Stimulated activated CD4-positive, alpha-beta T cell treated with anti-CD3 and anti-CD28 coated beads, Interleukin-4, amount 100 ng/mL, for 4 hours (primary cell): Measurements from ENCODE around the gene OR5D16.
"Not testable (repeated sequence)": the region's sequence is repeated elsewhere in the genome, so short reads cannot be mapped to it uniquely, and the experiment has no call there.

Experiments
- DNase-seq, 2 experiments: peaks; one replicate each; pipeline ENCODE4 v3.0.0-alpha.2; 2020

OR5D16 gene

GRCh38 chr11:55838452-55838851, at the start of gene OR5D16:
TSS of gene OR5D16 (plus strand) at chr11:55838752. CDS start at chr11:55838752, 0 bp downstream.
- DNase-seq: no peak

GRCh38 chr11:55791606-55792005, 46.9 kb upstream of the OR5D16 start:
- no peak for DNase-seq

GRCh38 chr11:55793321-55793720, 45.2 kb upstream of the OR5D16 start:
- no peak for DNase-seq

GRCh38 chr11:55795256-55795655, 43.3 kb upstream of the OR5D16 start, which contains the start of gene OR5D14:
TSS of gene OR5D14 (plus strand) at chr11:55795556. CDS start at chr11:55795556, 0 bp downstream.
- no peak for DNase-seq

- no peak for DNase-seq
Measured at GRCh38 chr11:55806248-55806647, 32.3 kb upstream of the OR5D16 start.

- no peak for DNase-seq
Measured at GRCh38 chr11:55811067-55811466, 27.5 kb upstream of the OR5D16 start, which contains the start of gene OR5L1. TSS of gene OR5L1 (plus strand) at chr11:55811367. CDS start at chr11:55811467, 100 bp downstream.

GRCh38 chr11:55819330-55819729, 19.2 kb upstream of the OR5D16 start, which contains the start of gene OR5D18:
TSS of gene OR5D18 (plus strand) at chr11:55819630. CDS start at chr11:55819630, 0 bp downstream.
- no peak for DNase-seq

GRCh38 chr11:55826919-55827318, 11.6 kb upstream of the OR5D16 start, which contains the start of gene OR5L2:
TSS of gene OR5L2 (plus strand) at chr11:55827219. CDS start at chr11:55827219, 0 bp downstream.
- DNase-seq: no peak

GRCh38 chr11:55847453-55847852, 8.9 kb downstream of the OR5D16 start:
- DNase-seq: no peak

GRCh38 chr11:55849037-55849436, 10.5 kb downstream of the OR5D16 start:
- DNase-seq: no peak

- DNase-seq: no peak
Measured at GRCh38 chr11:55852141-55852540, 13.6 kb downstream of the OR5D16 start.

GRCh38 chr11:55854704-55855103, 16.2 kb downstream of the OR5D16 start:
- DNase-seq: no peak

- not testable (repeated sequence) for DNase-seq
Measured at GRCh38 chr11:55867354-55867753, 28.8 kb downstream of the OR5D16 start.

GRCh38 chr11:55872731-55873130, 34.2 kb downstream of the OR5D16 start:
- not testable (repeated sequence) for DNase-seq

GRCh38 chr11:55873146-55873545, 34.6 kb downstream of the OR5D16 start:
- not testable (repeated sequence) for DNase-seq

GRCh38 chr11:55882997-55883396, 44.4 kb downstream of the OR5D16 start, which contains the start of gene TRIM51:
TSS of gene TRIM51 (plus strand) at chr11:55883297. CDS start at chr11:55885429, 2,132 bp downstream.
- DNase-seq: not testable (repeated sequence)

GRCh38 chr11:55884995-55885394, 46.4 kb downstream of the OR5D16 start:
- not testable (repeated sequence) for DNase-seq

GRCh38 chr11:55885481-55885880, 46.9 kb downstream of the OR5D16 start:
- DNase-seq: not testable (repeated sequence)
